GM18519 (cell line): ENCODE data around the gene MTHFD2L.
A peak's percentile ranks its signal among the peaks of the same experiment; 100 is the strongest.
"Not testable (repeated sequence)": the region's sequence is repeated elsewhere in the genome, so short reads cannot be mapped to it uniquely, and the experiment has no call there.

Source experiments
- ATAC-seq: cut with Tn5 transposase; IDR thresholded peaks from one replicate; pipeline ENCODE4 v1.9.1; 2021; ENCODE audit warnings: mild to moderate bottlenecking, moderate library complexity; ENCODE audit not compliant: unreplicated experiment, low FRiP score

The MTHFD2L gene

DNA sequence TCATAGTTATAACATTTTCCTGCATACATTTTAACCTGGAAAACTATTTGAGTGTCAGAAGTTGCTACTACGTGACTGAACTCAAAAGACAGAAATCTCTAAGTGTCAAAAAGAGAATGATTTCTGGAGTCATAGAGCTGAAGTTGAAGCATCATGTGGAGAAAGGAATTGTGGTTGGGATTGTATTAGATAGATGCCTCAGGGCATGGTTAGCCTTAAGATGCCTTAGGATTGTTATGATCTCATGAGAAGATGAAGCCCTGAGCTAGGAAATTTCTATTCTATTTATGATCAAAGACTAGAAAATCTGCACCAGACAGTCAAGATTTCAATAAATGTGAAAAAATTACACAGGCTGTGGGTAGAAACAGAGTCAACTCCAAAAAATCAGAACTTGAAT lies 170.6 kb downstream of the MTHFD2L start:
- ATAC-seq = no peak

DNA sequence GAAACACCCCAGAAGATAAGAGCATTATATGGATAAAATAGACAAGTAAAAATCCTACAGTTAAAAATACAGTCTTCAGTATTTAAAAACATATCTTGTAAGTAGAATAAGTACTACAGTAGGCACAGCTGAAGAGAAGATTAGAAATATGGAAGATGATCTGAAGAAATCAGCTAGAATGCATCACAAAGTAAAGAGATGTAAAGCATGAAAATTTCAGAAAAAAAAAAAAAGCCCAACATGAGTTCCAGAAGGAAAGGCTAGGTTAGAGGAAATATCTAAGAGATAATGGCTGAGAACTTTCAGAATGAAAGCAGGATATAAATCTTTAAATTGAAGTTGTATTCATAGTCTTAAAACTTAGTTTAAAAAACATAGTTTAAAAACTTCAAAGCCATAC lies 171.4 kb downstream of the MTHFD2L start:
- ATAC-seq = no peak

DNA sequence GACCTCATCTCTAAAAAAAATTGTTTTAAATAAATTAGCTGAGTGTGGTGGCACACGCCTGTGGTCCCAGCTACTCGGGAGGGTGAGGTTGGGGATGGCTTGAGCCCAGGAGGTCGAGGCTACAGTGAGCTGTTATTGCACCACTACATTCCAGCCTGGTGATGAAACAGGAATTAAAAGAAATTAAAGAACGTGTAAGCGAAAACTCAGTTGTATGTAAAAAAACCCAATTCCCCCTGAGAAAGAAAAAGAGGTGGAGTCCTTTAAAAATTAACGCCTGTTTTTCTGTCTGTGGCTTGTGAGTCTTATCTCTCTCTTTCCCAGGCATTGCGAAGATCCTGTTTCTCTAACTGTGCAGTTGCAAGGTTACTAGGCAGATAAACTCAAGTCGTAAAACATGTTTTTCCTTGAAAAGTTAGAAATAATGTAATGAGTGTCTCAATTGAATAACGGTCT lies 172.4 kb downstream of the MTHFD2L start:
- ATAC-seq = no peak

DNA sequence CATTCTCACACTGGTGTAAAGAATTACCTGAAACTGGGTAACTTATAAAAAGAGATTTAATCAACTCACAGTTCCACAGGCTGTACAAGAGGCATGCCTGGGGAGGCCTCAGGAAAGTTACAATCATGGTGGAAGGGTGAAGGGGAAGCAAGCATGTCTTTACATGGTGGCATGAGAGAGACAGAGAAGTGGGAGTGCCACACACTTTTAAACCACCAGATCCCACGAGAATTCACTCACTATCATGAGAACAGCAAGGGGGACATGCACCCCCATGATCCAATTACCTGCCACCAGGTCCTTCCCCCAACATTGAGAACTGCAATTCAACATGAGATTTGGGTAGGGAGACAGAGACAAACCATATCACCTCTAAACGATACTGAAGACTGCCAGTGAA lies 173.3 kb downstream of the MTHFD2L start:
- no peak for ATAC-seq

DNA sequence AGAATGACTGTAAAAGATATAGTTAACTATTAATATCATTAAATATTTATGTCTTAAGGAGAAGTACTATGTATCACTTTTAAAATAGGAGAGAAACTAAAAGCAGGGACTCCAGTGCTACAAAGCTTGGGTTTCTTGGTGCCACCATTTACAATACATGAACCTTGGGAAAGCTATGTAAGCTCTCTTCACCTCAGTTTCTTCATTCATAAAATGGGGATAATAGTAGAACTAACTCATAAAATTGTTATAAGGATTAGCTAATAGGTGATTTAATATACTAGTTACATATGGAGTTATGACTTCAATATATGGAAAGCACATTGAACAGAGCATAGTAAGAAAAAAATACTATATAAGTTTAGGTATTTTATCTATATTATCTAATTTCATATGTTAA lies 174.0 kb downstream of the MTHFD2L start:
- ATAC-seq = no peak

DNA sequence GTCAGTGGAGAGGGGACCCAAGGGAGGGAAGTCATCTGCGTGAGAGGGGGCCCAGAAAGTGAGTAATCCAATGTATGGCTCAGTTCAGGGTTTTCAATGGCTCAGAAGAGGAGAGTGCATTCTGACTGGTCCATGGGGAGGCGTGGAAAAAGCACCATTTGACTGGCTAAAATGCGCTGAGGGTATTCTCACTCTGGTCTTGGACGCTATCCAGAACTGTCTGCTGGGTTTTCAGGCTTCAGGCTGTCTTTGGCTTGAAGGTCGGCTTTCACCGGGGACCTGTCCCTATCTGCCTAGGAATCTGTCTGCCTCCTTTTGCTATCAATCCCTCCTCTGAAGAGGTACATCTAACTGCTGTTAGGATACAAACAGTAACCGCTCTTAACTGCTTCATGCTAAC lies 176.7 kb downstream of the MTHFD2L start:
- ATAC-seq = no peak

DNA sequence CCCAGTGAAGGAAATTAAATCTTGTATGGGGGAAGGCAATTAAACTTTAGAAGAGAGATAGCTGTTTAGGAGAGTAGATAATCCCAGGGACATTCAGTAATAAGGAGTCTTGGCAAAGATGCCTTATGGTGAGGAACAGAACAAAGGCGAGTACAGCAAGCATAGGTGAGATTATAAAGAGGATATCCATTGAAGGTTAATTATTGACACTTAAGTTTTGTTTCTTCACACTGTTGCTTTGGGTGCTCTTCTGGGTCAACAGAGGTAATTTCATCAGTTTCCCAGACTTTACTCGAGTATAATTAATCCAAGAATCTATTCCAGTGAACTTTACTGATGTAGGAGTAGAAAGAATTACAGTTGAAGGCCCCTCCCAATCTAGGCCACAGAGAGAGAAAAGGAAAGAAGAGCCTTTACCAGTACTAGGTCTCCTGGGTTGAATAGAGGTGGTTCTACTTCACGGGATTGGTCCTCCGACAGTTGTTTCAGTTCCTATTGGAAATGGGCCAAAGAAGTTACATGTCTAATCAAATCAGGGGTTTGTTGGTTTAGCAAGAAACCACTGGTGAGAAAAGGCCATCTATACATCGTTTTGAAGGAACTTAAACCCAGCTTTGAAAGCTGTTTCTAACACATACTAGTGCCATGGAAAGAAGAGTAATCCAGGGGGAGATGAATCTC lies 177.6 kb downstream of the MTHFD2L start:
- ATAC-seq = peak; percentile 88

DNA sequence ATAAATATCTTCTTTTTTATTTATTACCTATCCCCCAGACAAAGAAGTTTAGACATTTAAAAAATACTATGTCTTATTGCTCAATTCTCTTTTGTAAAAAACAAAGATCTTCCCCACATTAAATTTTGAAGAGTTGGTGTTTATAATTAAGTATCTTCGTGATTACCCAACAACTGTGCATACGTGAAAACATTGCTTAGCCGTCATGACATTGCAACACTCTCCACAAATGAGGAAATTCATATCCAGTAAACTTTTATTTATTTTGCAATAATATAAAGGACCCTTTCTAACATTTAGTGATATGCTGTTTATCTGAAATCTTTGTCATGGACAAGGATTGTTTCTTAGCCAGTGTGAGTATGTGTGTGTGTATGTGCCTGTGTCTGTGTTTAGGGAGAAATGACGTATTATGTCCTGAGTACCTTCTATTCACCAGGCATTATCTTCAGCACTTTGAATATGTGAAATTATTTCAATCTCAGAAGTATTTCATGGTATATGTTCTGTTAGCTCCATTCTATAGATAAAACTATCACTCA lies 180.9 kb downstream of the MTHFD2L start:
- ATAC-seq = no peak

DNA sequence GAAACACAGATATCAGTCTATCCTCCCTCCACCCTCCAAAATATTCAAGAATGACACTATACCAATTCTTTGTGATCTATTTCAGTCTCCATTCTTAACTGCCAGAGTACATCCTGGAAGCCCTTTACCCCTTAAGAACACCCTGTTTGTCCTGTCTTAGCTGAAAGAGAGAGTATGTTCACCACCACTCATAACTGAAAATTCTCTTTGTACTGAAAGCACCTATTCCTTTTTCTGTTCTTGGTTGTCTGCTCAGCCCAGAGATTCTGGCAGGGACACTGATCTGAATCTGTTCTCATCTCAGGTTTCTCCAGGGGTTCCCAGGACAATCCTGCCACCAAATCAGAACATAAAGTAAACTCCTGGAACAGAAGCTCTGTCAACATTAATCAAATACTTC lies 181.6 kb downstream of the MTHFD2L start:
- no peak for ATAC-seq

DNA sequence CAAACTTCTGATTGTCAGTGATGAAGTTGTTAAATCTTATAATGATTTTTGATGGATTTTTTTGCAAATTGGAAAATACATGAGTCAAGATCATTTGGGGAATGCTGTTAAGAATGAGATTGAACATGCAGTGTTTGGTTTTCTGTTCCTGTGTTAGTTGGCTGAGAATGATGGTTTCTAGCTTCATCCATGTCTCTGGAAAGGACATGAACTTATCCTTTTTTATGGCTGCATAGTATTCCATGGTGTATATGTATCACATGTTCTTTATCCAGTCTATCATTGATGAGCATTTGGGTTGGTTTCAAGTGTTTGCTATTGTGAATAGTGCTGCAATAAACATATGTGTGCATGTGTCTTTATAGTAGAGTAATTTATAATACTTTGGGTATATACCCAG lies 182.5 kb downstream of the MTHFD2L start:
- ATAC-seq = not testable (repeated sequence)

DNA sequence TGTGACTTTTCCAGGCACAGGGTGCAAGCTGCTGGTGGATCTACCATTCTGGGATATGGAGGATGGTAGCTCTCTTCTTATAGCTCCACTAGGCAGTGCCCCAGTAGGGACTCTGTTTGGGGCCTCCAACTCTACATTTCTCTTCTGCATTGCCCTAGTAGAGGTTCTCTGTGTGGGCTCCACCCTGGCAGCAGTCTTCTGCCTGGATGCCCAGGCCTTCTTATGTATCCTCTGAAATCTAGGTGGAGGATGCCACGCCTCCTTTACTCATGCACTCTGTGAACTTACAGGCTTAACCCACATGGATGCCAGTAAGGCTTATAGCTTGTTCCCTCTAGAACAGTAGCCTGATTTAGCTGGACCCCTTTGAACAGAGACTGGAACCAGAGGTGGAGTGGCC lies 186.1 kb downstream of the MTHFD2L start:
- no peak for ATAC-seq
